WTC11 (cell line): Measurements from ENCODE around the gene GTF2F1. TPM values are rescaled to one million over a fixed set of nuclear protein-coding genes. Genes with fewer than 3 reads are reported as not detected.

Source experiments
- ATF1 ChIP-seq: sonication (generic); formaldehyde crosslinking; IDR thresholded peaks from 2 replicates; pipeline ENCODE4 v1.8.1; 2023; ENCODE audit warnings: mild to moderate bottlenecking, moderate library complexity, missing genetic modification reagents
- CREB1 ChIP-seq: sonication (generic); formaldehyde crosslinking; IDR thresholded peaks from 2 replicates; pipeline ENCODE4 v1.8.0; 2023; ENCODE audit warnings: mild to moderate bottlenecking, missing genetic modification reagents
- EMX1 ChIP-seq: fragments of 250-450 bp; sonication (Bioruptor Pico); IDR thresholded peaks from 2 replicates; pipeline ENCODE4 v1.8.0; 2021; ENCODE audit warnings: mild to moderate bottlenecking
- ESRRA ChIP-seq: sonication (generic); formaldehyde crosslinking; IDR thresholded peaks from 2 replicates; pipeline ENCODE4 v1.8.1; 2022; ENCODE audit warnings: mild to moderate bottlenecking, missing genetic modification reagents, borderline replicate concordance
- ETV6 ChIP-seq: sonication (generic); formaldehyde crosslinking; IDR thresholded peaks from 2 replicates; pipeline ENCODE4 v1.8.1; 2022; ENCODE audit warnings: mild to moderate bottlenecking, missing genetic modification reagents
- GABPB1 ChIP-seq: sonication (generic); formaldehyde crosslinking; IDR thresholded peaks from 2 replicates; pipeline ENCODE4 v1.8.1; 2023; ENCODE audit warnings: mild to moderate bottlenecking, missing genetic modification reagents
- NR1H2 ChIP-seq: sonication (generic); formaldehyde crosslinking; IDR thresholded peaks from 2 replicates; pipeline ENCODE4 v1.9.0; 2021; ENCODE audit warnings: mild to moderate bottlenecking, moderate library complexity, missing genetic modification reagents
- PRRX2 ChIP-seq: fragments of 250-450 bp; sonication (Bioruptor Pico); IDR thresholded peaks from 2 replicates; pipeline ENCODE4 v1.8.0; 2021; ENCODE audit warnings: mild to moderate bottlenecking
- RORB ChIP-seq: fragments of 250-450 bp; sonication (Bioruptor Pico); IDR thresholded peaks from 2 replicates; pipeline ENCODE4 v1.9.0; 2021; ENCODE audit warnings: mild to moderate bottlenecking
- TEAD4 ChIP-seq: sonication (generic); formaldehyde crosslinking; IDR thresholded peaks from 2 replicates; pipeline ENCODE4 v1.8.0; 2022; ENCODE audit warnings: mild to moderate bottlenecking, missing genetic modification reagents
- TP53 ChIP-seq: sonication (generic); formaldehyde crosslinking; IDR thresholded peaks from 2 replicates; pipeline ENCODE4 v1.8.1; 2023; ENCODE audit warnings: mild to moderate bottlenecking, missing genetic modification reagents
- ZNF138 ChIP-seq: sonication (generic); formaldehyde crosslinking; conservative IDR thresholded peaks from 2 replicates; pipeline ENCODE4 v1.8.1; 2022; ENCODE audit warnings: mild to moderate bottlenecking, moderate library complexity, missing genetic modification reagents
- ZNF396 ChIP-seq: fragments of 250-450 bp; sonication (Bioruptor Pico); IDR thresholded peaks from 2 replicates; pipeline ENCODE4 v1.8.0; 2021; ENCODE audit warnings: mild to moderate bottlenecking, moderate library complexity, borderline replicate concordance
- ZNF416 ChIP-seq: fragments of 250-450 bp; sonication (Bioruptor Pico); IDR thresholded peaks from 2 replicates; pipeline ENCODE4 v1.9.0; 2021; ENCODE audit warnings: mild to moderate bottlenecking, inconsistent platforms
- ZNF671 ChIP-seq: fragments of 250-450 bp; sonication (Bioruptor Pico); IDR thresholded peaks from 2 replicates; pipeline ENCODE4 v1.8.0; 2021; ENCODE audit warnings: mild to moderate bottlenecking
- total RNA-seq: library from RNA; stranded (reverse); gene quantifications from 3 replicates; pipeline ENCODE4 v1.2.3, GENCODE V29; 2021
- TF ChIP-seq, protein P1 (sequence below): sonication (generic); formaldehyde crosslinking; IDR thresholded peaks from 2 replicates; pipeline ENCODE4 v1.8.1; 2023; ENCODE audit warnings: mild to moderate bottlenecking, missing genetic modification reagents
- TF ChIP-seq, protein P2 (sequence below): sonication (generic); formaldehyde crosslinking; conservative IDR thresholded peaks from 2 replicates; pipeline ENCODE4 v1.8.1; 2023; ENCODE audit warnings: mild to moderate bottlenecking, low read depth, missing genetic modification reagents, moderate library complexity
- TF ChIP-seq, protein P3 (sequence below): fragments of 250-450 bp; sonication (Bioruptor Pico); conservative IDR thresholded peaks from 2 replicates; pipeline ENCODE4 v1.9.0; 2021; ENCODE audit warnings: mild to moderate bottlenecking
- TF ChIP-seq, protein P4 (sequence below): fragments of 250-450 bp; sonication (Bioruptor Pico); IDR thresholded peaks from 2 replicates; pipeline ENCODE4 v2.1.2; 2022; ENCODE audit warnings: mild to moderate bottlenecking, moderate library complexity
- TF ChIP-seq, protein P5 (sequence below): fragments of 250-450 bp; sonication (Bioruptor Pico); IDR thresholded peaks from 2 replicates; pipeline ENCODE4 v1.9.0; 2021; ENCODE audit warnings: mild to moderate bottlenecking
- TF ChIP-seq, protein P6 (sequence below): sonication (generic); formaldehyde crosslinking; IDR thresholded peaks from 2 replicates; pipeline ENCODE4 v1.8.0; 2022; ENCODE audit warnings: missing genetic modification reagents
- TF ChIP-seq, protein P7 (sequence below): fragments of 250-450 bp; sonication (Bioruptor Pico); IDR thresholded peaks from 2 replicates; pipeline ENCODE4 v1.9.0; 2021; ENCODE audit warnings: moderate library complexity, mild to moderate bottlenecking, inconsistent platforms, borderline replicate concordance

Gene GTF2F1
- total RNA-seq, 1 experiment from 2014 or later = 62.4 TPM

DNA sequence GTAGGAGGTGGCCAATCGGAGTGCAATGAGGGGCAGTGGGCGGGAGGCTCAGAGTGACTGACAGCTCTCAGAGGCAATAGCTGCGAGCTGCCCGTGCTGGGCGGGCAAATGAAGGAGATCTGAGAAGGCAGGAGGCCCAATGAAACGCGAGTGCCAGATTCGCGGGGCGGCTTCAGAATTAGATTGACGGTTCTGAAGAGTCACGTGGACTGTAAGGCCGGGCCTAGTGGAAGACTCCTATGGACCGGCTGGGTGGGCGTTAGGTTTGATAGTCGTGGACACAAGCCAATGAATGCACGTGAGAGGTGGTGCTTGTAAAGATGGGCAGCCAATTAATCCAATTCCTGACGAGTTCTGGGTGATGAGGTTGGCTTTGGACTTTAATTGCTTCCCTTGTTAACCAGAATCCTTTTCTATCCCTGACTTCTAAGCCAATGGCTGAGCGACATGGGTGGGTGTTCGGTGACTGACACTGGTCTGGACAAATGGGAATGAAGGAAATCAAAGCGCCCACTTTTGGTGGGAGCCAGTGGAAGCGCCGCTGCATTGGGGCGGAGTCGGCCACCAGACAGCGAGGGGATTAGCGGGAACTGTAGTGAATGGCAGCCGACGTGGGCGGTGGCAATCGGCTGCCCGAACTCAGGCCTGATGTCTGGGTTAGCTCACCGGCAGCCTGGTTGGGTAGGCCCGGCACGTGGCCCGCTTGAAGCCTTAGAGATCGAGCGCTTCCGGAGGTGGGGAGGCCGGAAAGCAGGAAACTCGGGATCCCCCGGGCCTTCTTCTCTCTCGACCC is 32.2 kb upstream of the GTF2F1 start (continued):
- TF ChIP-seq, protein P1, sequence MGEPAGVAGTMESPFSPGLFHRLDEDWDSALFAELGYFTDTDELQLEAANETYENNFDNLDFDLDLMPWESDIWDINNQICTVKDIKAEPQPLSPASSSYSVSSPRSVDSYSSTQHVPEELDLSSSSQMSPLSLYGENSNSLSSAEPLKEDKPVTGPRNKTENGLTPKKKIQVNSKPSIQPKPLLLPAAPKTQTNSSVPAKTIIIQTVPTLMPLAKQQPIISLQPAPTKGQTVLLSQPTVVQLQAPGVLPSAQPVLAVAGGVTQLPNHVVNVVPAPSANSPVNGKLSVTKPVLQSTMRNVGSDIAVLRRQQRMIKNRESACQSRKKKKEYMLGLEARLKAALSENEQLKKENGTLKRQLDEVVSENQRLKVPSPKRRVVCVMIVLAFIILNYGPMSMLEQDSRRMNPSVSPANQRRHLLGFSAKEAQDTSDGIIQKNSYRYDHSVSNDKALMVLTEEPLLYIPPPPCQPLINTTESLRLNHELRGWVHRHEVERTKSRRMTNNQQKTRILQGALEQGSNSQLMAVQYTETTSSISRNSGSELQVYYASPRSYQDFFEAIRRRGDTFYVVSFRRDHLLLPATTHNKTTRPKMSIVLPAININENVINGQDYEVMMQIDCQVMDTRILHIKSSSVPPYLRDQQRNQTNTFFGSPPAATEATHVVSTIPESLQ (CRISPR knock-in tag) = no peak
- TF ChIP-seq CREB1 (peak; percentile 92), ESRRA (CRISPR knock-in tag) (peak; percentile 92; the same call in 1 of the 2 replicates), ETV6 (peak; percentile 93), PRRX2 (CRISPR knock-in tag) (no peak), TP53 (CRISPR knock-in tag) (no peak), RORB (CRISPR knock-in tag) (no peak), ZNF138 (no peak), GABPB1 (peak; percentile 20; the same call in 1 of the 2 replicates), EMX1 (CRISPR knock-in tag) (no peak), TEAD4 (peak; percentile 88), NR1H2 (peak; percentile 76; the same call in 1 of the 2 replicates), ZNF416 (CRISPR knock-in tag) (no peak), ZNF671 (no peak), ZNF396 (CRISPR knock-in tag) (no peak), ATF1 (CRISPR knock-in tag) (no peak; the same call in 1 of the 2 replicates)
- TF ChIP-seq, protein P2, sequence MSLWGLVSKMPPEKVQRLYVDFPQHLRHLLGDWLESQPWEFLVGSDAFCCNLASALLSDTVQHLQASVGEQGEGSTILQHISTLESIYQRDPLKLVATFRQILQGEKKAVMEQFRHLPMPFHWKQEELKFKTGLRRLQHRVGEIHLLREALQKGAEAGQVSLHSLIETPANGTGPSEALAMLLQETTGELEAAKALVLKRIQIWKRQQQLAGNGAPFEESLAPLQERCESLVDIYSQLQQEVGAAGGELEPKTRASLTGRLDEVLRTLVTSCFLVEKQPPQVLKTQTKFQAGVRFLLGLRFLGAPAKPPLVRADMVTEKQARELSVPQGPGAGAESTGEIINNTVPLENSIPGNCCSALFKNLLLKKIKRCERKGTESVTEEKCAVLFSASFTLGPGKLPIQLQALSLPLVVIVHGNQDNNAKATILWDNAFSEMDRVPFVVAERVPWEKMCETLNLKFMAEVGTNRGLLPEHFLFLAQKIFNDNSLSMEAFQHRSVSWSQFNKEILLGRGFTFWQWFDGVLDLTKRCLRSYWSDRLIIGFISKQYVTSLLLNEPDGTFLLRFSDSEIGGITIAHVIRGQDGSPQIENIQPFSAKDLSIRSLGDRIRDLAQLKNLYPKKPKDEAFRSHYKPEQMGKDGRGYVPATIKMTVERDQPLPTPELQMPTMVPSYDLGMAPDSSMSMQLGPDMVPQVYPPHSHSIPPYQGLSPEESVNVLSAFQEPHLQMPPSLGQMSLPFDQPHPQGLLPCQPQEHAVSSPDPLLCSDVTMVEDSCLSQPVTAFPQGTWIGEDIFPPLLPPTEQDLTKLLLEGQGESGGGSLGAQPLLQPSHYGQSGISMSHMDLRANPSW = no peak
- TF ChIP-seq, protein P3, sequence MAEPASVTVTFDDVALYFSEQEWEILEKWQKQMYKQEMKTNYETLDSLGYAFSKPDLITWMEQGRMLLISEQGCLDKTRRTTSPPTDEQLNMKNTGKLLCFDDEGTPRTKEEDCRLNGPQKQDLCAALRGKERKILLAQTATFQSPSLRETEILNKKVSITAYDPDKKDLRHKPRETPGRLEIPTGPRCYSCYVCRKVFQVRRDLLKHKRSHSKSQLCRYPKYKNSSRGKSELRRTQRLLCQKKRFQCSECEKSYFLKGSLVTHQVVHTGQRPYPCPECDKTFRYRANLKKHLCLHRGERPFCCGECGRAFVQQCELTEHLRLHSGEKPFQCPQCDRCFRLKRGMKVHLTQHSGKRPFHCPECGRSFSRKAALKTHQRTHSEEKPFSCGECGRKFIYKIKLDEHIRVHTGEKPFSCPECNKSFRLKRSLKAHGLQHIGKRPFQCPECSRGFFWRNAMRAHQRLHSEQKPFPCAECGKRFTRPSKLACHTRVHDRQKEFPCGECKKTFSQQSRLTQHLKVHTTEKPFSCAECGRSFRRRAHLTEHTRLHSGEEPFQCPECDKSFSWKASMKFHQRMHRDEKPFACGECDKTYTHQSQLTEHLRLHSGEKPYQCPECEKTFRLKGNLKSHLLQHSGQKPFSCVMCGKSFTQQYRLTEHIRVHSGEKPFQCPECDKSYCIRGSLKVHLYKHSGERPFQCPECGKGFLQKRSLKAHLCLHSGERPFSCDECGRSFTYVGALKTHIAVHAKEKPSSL = no peak
- TF ChIP-seq, protein P4, sequence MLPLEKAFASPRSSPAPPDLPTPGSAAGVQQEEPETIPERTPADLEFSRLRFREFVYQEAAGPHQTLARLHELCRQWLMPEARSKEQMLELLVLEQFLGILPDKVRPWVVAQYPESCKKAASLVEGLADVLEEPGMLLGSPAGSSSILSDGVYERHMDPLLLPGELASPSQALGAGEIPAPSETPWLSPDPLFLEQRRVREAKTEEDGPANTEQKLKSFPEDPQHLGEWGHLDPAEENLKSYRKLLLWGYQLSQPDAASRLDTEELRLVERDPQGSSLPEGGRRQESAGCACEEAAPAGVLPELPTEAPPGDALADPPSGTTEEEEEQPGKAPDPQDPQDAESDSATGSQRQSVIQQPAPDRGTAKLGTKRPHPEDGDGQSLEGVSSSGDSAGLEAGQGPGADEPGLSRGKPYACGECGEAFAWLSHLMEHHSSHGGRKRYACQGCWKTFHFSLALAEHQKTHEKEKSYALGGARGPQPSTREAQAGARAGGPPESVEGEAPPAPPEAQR = no peak
- TF ChIP-seq, protein P5, sequence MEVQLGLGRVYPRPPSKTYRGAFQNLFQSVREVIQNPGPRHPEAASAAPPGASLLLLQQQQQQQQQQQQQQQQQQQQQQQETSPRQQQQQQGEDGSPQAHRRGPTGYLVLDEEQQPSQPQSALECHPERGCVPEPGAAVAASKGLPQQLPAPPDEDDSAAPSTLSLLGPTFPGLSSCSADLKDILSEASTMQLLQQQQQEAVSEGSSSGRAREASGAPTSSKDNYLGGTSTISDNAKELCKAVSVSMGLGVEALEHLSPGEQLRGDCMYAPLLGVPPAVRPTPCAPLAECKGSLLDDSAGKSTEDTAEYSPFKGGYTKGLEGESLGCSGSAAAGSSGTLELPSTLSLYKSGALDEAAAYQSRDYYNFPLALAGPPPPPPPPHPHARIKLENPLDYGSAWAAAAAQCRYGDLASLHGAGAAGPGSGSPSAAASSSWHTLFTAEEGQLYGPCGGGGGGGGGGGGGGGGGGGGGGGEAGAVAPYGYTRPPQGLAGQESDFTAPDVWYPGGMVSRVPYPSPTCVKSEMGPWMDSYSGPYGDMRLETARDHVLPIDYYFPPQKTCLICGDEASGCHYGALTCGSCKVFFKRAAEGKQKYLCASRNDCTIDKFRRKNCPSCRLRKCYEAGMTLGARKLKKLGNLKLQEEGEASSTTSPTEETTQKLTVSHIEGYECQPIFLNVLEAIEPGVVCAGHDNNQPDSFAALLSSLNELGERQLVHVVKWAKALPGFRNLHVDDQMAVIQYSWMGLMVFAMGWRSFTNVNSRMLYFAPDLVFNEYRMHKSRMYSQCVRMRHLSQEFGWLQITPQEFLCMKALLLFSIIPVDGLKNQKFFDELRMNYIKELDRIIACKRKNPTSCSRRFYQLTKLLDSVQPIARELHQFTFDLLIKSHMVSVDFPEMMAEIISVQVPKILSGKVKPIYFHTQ (CRISPR knock-in tag) = no peak
- TF ChIP-seq, protein P6, sequence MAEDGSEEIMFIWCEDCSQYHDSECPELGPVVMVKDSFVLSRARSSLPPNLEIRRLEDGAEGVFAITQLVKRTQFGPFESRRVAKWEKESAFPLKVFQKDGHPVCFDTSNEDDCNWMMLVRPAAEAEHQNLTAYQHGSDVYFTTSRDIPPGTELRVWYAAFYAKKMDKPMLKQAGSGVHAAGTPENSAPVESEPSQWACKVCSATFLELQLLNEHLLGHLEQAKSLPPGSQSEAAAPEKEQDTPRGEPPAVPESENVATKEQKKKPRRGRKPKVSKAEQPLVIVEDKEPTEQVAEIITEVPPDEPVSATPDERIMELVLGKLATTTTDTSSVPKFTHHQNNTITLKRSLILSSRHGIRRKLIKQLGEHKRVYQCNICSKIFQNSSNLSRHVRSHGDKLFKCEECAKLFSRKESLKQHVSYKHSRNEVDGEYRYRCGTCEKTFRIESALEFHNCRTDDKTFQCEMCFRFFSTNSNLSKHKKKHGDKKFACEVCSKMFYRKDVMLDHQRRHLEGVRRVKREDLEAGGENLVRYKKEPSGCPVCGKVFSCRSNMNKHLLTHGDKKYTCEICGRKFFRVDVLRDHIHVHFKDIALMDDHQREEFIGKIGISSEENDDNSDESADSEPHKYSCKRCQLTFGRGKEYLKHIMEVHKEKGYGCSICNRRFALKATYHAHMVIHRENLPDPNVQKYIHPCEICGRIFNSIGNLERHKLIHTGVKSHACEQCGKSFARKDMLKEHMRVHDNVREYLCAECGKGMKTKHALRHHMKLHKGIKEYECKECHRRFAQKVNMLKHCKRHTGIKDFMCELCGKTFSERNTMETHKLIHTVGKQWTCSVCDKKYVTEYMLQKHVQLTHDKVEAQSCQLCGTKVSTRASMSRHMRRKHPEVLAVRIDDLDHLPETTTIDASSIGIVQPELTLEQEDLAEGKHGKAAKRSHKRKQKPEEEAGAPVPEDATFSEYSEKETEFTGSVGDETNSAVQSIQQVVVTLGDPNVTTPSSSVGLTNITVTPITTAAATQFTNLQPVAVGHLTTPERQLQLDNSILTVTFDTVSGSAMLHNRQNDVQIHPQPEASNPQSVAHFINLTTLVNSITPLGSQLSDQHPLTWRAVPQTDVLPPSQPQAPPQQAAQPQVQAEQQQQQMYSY (CRISPR knock-in tag) = peak; percentile 64; the same call in 1 of the 2 replicates
- TF ChIP-seq, protein P7, sequence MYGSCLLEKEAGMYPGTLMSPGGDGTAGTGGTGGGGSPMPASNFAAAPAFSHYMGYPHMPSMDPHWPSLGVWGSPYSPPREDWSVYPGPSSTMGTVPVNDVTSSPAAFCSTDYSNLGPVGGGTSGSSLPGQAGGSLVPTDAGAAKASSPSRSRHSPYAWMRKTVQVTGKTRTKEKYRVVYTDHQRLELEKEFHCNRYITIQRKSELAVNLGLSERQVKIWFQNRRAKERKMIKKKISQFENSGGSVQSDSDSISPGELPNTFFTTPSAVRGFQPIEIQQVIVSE (CRISPR knock-in tag) = no peak
